H1 (cell line): ENCODE results near the gene WDCP. TPM values are rescaled to one million over a fixed set of nuclear protein-coding genes. Genes with fewer than 3 reads are reported as not detected.

Source experiments
- CTCF ChIA-PET: fragments of 300-600 bp; sonication (Branson Sonifier 250); formaldehyde crosslinking; loops from one replicate; lab custom pipeline; 2021; ENCODE audit not compliant: partially characterized antibody; lab: Charles Lee
- POLR2A ChIA-PET: fragments of 300-600 bp; sonication (Branson Sonifier 250); formaldehyde crosslinking; loops from one replicate; lab custom pipeline; 2021; ENCODE audit warnings: inconsistent platforms; ENCODE audit not compliant: partially characterized antibody; lab: Charles Lee
- DNase-seq, 2 experiments: peaks; one replicate each; pipeline versions ENCODE4 v3.0.0 to v3.0.0-alpha.2; 2010 to 2022; ENCODE audit warnings: low spot score in 2 of 2, low read depth in 1 of 2, mixed read lengths in 1 of 2
- FAIRE-seq: peaks from 2 replicates; lab custom pipeline; 2011; peaks lifted over from hg19 to GRCh38; lab: Jason Lieb, UNC
- H2AFZ ChIP-seq: 2 replicates; pipeline ENCODE4 v1.8.1; 2012; ENCODE audit warnings: low read length, inconsistent platforms
- H2AK5ac ChIP-seq: 2 replicates; pipeline ENCODE4 v1.6.1; 2013; ENCODE audit warnings: low read depth, low read length
- H2BK120ac ChIP-seq: replicated peaks from 2 replicates; pipeline ENCODE3; 2013; ENCODE audit warnings: low read depth, low read length, inconsistent platforms
- H2BK12ac ChIP-seq: 2 replicates; pipeline ENCODE4 v1.6.1; 2013; ENCODE audit warnings: low read depth, low read length
- H2BK15ac ChIP-seq: 2 replicates; pipeline ENCODE4 v1.6.1; 2013; ENCODE audit warnings: low read length
- H2BK20ac ChIP-seq: 2 replicates; pipeline ENCODE4 v1.6.1; 2013; ENCODE audit warnings: low read length
- H2BK5ac ChIP-seq: 2 replicates; pipeline ENCODE4 v1.6.1; 2013; ENCODE audit warnings: low read depth, low read length
- H3K14ac ChIP-seq: 2 replicates; pipeline ENCODE4 v1.6.1; 2013; ENCODE audit warnings: inconsistent platforms; ENCODE audit not compliant: insufficient read length
- H3K18ac ChIP-seq: 2 replicates; pipeline ENCODE4 v1.6.1; 2013; ENCODE audit warnings: low read length; ENCODE audit errors: extremely low read depth
- H3K23ac ChIP-seq: 2 replicates; pipeline ENCODE4 v1.6.1; 2013; ENCODE audit warnings: inconsistent platforms; ENCODE audit not compliant: insufficient read length
- H3K23me2 ChIP-seq: 2 replicates; pipeline ENCODE4 v1.6.1; 2013; ENCODE audit warnings: low read depth, low read length
- H3K27ac ChIP-seq: 2 replicates; pipeline ENCODE4 v1.6.1; 2011; ENCODE audit warnings: low read depth, low read length, inconsistent platforms
- H3K27me3 ChIP-seq, 4 experiments: replicated peaks in 1 of 4; 1 replicate in 1 of 4; 2 replicates in 3 of 4; pipeline versions ENCODE4 v1.6.1 to v1.8.1; 2011 to 2013; ENCODE audit warnings: low read length in 3 of 4, mild to moderate bottlenecking in 3 of 4, inconsistent platforms in 2 of 4, mixed read lengths in 2 of 4, moderate library complexity in 1 of 4; ENCODE audit not compliant: control insufficient read depth in 3 of 4, insufficient read depth in 3 of 4; ENCODE audit errors: extremely low read depth in 1 of 4
- H3K36me3 ChIP-seq, 4 experiments: 2 replicates each; pipeline versions ENCODE4 v1.6.1 to v1.8.1; 2011 to 2013; ENCODE audit warnings: mild to moderate bottlenecking in 4 of 4, low read length in 3 of 4, moderate library complexity in 2 of 4, control low read depth in 1 of 4, inconsistent platforms in 1 of 4; ENCODE audit not compliant: insufficient read depth in 4 of 4, control insufficient read depth in 2 of 4
- H3K4ac ChIP-seq: replicated peaks from 2 replicates; pipeline ENCODE3; 2013; ENCODE audit warnings: low read length, low read depth, mixed read lengths, inconsistent platforms; ENCODE audit not compliant: insufficient read length
- H3K4me1 ChIP-seq, 4 experiments: replicated peaks in 1 of 4; 1 replicate in 1 of 4; 2 replicates in 3 of 4; pipeline versions ENCODE4 v1.6.1 to v1.8.1; 2011 to 2013; ENCODE audit warnings: low read length in 3 of 4, inconsistent platforms in 2 of 4, mixed read lengths in 1 of 4; ENCODE audit not compliant: insufficient read depth in 4 of 4, control insufficient read depth in 3 of 4
- H3K4me2 ChIP-seq, 2 experiments: 2 replicates each; pipeline versions ENCODE4 v1.6.1 to v1.8.1; 2011 to 2013; ENCODE audit warnings: low read depth in 2 of 2, low read length in 2 of 2, control low read depth in 1 of 2, inconsistent platforms in 1 of 2, mild to moderate bottlenecking in 1 of 2; ENCODE audit not compliant: insufficient read depth in 1 of 2
- H3K4me3 ChIP-seq, 4 experiments: fragments of 200-600, 300-600 bp in 1 of 4; sonication (generic), shearing (Covaris generic), sonication (Bioruptor Twin) in 1 of 4; 2 replicates each; pipeline versions ENCODE4 v1.5.1 to v1.8.1; 2011 to 2016; ENCODE audit warnings: low read length in 4 of 4, low read depth in 3 of 4, control low read depth in 2 of 4, inconsistent platforms in 2 of 4, mild to moderate bottlenecking in 2 of 4, mixed read lengths in 1 of 4, moderate library complexity in 1 of 4; ENCODE audit not compliant: insufficient read depth in 2 of 4; ENCODE audit errors: extremely low read depth in 1 of 4
- H3K56ac ChIP-seq: replicated peaks from 2 replicates; pipeline ENCODE3; 2013; ENCODE audit warnings: low read depth, mild to moderate bottlenecking, mixed read lengths, low read length, inconsistent platforms; ENCODE audit not compliant: insufficient read length
- H3K79me1 ChIP-seq: 2 replicates; pipeline ENCODE4 v1.6.1; 2013; ENCODE audit warnings: low read depth, low read length, control low read depth
- H3K79me2 ChIP-seq, 2 experiments: 2 replicates each; pipeline versions ENCODE4 v1.6.1 to v1.8.1; 2012 to 2013; ENCODE audit warnings: low read length in 2 of 2, mild to moderate bottlenecking in 2 of 2, inconsistent platforms in 1 of 2; ENCODE audit not compliant: insufficient read depth in 2 of 2, control insufficient read depth in 1 of 2
- H3K9ac ChIP-seq, 4 experiments: replicated peaks in 1 of 4; 1 replicate in 1 of 4; 2 replicates in 3 of 4; pipeline versions ENCODE4 v1.6.1 to v1.8.1; 2011 to 2013; ENCODE audit warnings: low read depth in 3 of 4, low read length in 3 of 4, control low read depth in 2 of 4, mild to moderate bottlenecking in 2 of 4, moderate library complexity in 2 of 4, inconsistent platforms in 1 of 4; ENCODE audit errors: extremely low read depth in 1 of 4
- H3K9me3 ChIP-seq, 2 experiments: 2 replicates each; pipeline versions ENCODE4 v1.6.1 to v1.8.1; 2012 to 2013; ENCODE audit warnings: mild to moderate bottlenecking in 2 of 2, moderate library complexity in 2 of 2, control low read depth in 1 of 2, inconsistent platforms in 1 of 2, low read depth in 1 of 2, low read length in 1 of 2, mixed read lengths in 1 of 2; ENCODE audit not compliant: insufficient read depth in 2 of 2
- H4K20me1 ChIP-seq, 2 experiments: replicated peaks in 1 of 2; 2 replicates each; pipeline versions ENCODE3 to v1.8.1; 2011 to 2013; ENCODE audit warnings: inconsistent platforms in 2 of 2, low read length in 2 of 2, mild to moderate bottlenecking in 1 of 2; ENCODE audit not compliant: insufficient read depth in 2 of 2, control insufficient read depth in 1 of 2
- H4K5ac ChIP-seq: 2 replicates; pipeline ENCODE4 v1.6.1; 2013; ENCODE audit warnings: low read length, low read depth, mixed read lengths, inconsistent platforms; ENCODE audit not compliant: insufficient read length
- H4K8ac ChIP-seq: 2 replicates; pipeline ENCODE4 v1.8.0; 2013; ENCODE audit warnings: mild to moderate bottlenecking, moderate library complexity, low read length, inconsistent platforms; ENCODE audit not compliant: insufficient read depth; ENCODE audit errors: extremely low read depth
- H4K91ac ChIP-seq: replicated peaks from 2 replicates; pipeline ENCODE3; 2013; ENCODE audit warnings: low read length, mixed read lengths, inconsistent platforms; ENCODE audit not compliant: insufficient read length
- CREB1 ChIP-seq: IDR thresholded peaks from 2 replicates; pipeline ENCODE4 v1.6.1; 2012; ENCODE audit warnings: inconsistent platforms
- CTCF ChIP-seq, 3 experiments: IDR thresholded peaks; 1 replicate in 2 of 3; 2 replicates in 1 of 3; pipeline versions ENCODE4 v1.5.1 to v1.6.1; 2011; ENCODE audit warnings: low read length in 3 of 3, mild to moderate bottlenecking in 3 of 3, inconsistent platforms in 2 of 3, low read depth in 1 of 3, moderate library complexity in 1 of 3; ENCODE audit not compliant: insufficient read depth in 1 of 3; ENCODE audit errors: control extremely low read depth in 1 of 3
- FOSL1 ChIP-seq: IDR thresholded peaks from 2 replicates; pipeline ENCODE4 v1.6.1; 2011; ENCODE audit warnings: mild to moderate bottlenecking, low read depth, low read length, moderate library complexity; ENCODE audit not compliant: insufficient read depth
- HDAC6 ChIP-seq: IDR thresholded peaks from one replicate; pipeline ENCODE4 v1.7.1; 2012; ENCODE audit warnings: low read depth, mild to moderate bottlenecking, inconsistent platforms, low read length, moderate library complexity
- JUND ChIP-seq: IDR thresholded peaks from 2 replicates; pipeline ENCODE4 v1.6.1; 2011; ENCODE audit warnings: mild to moderate bottlenecking, improper control_type of control experiment, low read length
- POLR2A ChIP-seq, 2 experiments: IDR thresholded peaks; 1 replicate in 1 of 2; 2 replicates in 1 of 2; pipeline ENCODE4 v1.6.1; 2011; ENCODE audit warnings: low read depth in 2 of 2, low read length in 2 of 2, mild to moderate bottlenecking in 2 of 2; ENCODE audit errors: control extremely low read depth in 1 of 2
- POLR2AphosphoS5 ChIP-seq: IDR thresholded peaks from 2 replicates; pipeline ENCODE4 v1.6.1; 2011; ENCODE audit warnings: low read depth, low read length
- TAF1 ChIP-seq: IDR thresholded peaks from 2 replicates; pipeline ENCODE4 v1.6.1; 2011; ENCODE audit warnings: mild to moderate bottlenecking, low read depth, low read length
- TEAD4 ChIP-seq: IDR thresholded peaks from 2 replicates; pipeline ENCODE4 v1.6.1; 2012; ENCODE audit warnings: low read depth, low read length, inconsistent platforms, mixed read lengths
- WGBS, 2 experiments: shearing (Covaris generic) in 1 of 2; methylation state at CpG; one replicate each; pipeline versions ENCODE4 v1.1.6 to v1.1.7; 2013 to 2015; ENCODE audit warnings: low lambda C conversion rate in 2 of 2, mixed read lengths in 2 of 2, inconsistent platforms in 1 of 2, low coverage in 1 of 2, missing lambda C conversion rate in 1 of 2; ENCODE audit not compliant: insufficient replicate concordance in 2 of 2, insufficient coverage in 1 of 2, insufficient read length in 1 of 2; ENCODE audit errors: extremely low coverage in 1 of 2, missing lambda C conversion rate in 1 of 2; 5-methylcytosine and 5-hydroxymethylcytosine counted together
- polyA plus RNA-seq, 7 experiments: library from polyadenylated mRNA; depleted of rRNA in 3 of 7; stranded (reverse) in 5 of 7; unstranded in 2 of 7; fragments of >200 nt in 5 of 7; fragments of 200-250 nt in 2 of 7; gene quantifications; 1 replicate in 5 of 7; 2 replicates in 1 of 7; 4 replicates in 1 of 7; pipeline versions ENCODE4 v1.2.1 to v1.2.3, GENCODE V29; 2011 to 2013; ENCODE audit warnings: missing spikeins in 2 of 7, mixed read lengths in 2 of 7
- total RNA-seq: library from RNA; stranded (reverse); fragmentation: NEBNext Ultra II Directional; extraction: Animal tissue kit (Norgen Biotek cat#: 25700); gene quantifications from 2 replicates; pipeline ENCODE4 v1.2.1, GENCODE V29; 2021

The WDCP gene
- total and polyA plus RNA-seq, 2 of the 8 experiments (the other 6 are each of a cell fraction or from before 2014, with no cell fraction given): 19.2 to 40.1 TPM

- Histone ChIP-seq H3K18ac (peak overlapping the region; percentile 99), H3K23ac (no peak overlapping the region), H4K8ac (peak overlapping the region; percentile 99), H4K91ac (peak overlapping the region; percentile 97), H2BK120ac (peak overlapping the region; percentile 51), H3K79me2 (no peaks in the 10 kb centered on the region), H3K4me1 (peaks cover 4 to 11% (median 9%) of the 10 kb centered on the region in 4 experiments), H4K5ac (peak overlapping the region; percentile 96), H4K20me1 (no peaks in the 10 kb centered on the region), H2BK12ac (peak overlapping the region; percentile 75), H3K14ac (no peak overlapping the region), H3K79me1 (no peaks in the 10 kb centered on the region), H3K4me3 (peak overlapping the region; percentile 55 to 77 (median 66)), H3K27me3 (no peaks in the 10 kb centered on the region), H3K36me3 (peaks cover 11 to 17% (median 15%) of the 10 kb centered on the region in 4 experiments; a peak in 7 of 8 replicates), H3K9me3 (no peaks in the 10 kb centered on the region), H2BK15ac (peak overlapping the region; percentile 84; the same call in 1 of the 2 replicates), H3K4me2 (peak overlapping the region; percentile 80 to 94), H3K23me2 (peaks cover 10% of the 10 kb centered on the region), H2AK5ac (peak overlapping the region; percentile 93; the same call in 1 of the 2 replicates), H3K27ac (peak overlapping the region; percentile 89), H2BK5ac (peak overlapping the region; percentile 96), H3K56ac (peak overlapping the region; percentile 70), H2AFZ (0 out of 2 replicates have a peak overlapping the region, but pooled peaks have one; percentile 25), H3K4ac (peak overlapping the region; percentile 24), H3K9ac (peak overlapping the region; percentile 71 to 93 (median 81)), H2BK20ac (0 out of 2 replicates have a peak overlapping the region, but pooled peaks have one; percentile 40)
- WGBS, 2 experiments: 11% methylated on average over 26 of the region's 30 CpGs; no CpG with 5 or more reads in 1 of the 2 experiments
- CTCF ChIA-PET: interaction anchor here (0.6 to 4.3 kb wide), 25 partner anchors 12 to 277 kb away, joined by 3 to 25 read pairs (median 4); partner anchors contain the start of genes ATAD2B, FAM228B and PFN4
- POLR2A ChIA-PET: interaction anchor here (0.6 to 3.1 kb wide), 34 partner anchors 8 to 670 kb away, joined by 3 to 24 read pairs (median 5); partner anchors contain the start of genes ATAD2B, FAM228B, ITSN2 and MFSD2B
- FAIRE-seq (no peak), DNase-seq (peak in 1 of 2 experiments; percentile 81)
- TF ChIP-seq CREB1 (0 out of 2 replicates have a peak, but pooled peaks have one; percentile 26), JUND (peak; percentile 29; the same call in 1 of the 2 replicates), CTCF (IDR thresholded peaks at IDR 0.05; ENCODE audit: control extremely low read depth in 1 of 3, insufficient read depth in 1 of 3, low read depth in 1 of 3, low read length in 3 of 3) (peak in 1 of 3 experiments; percentile 3; a peak in 1 of 4 replicates), TEAD4 (0 out of 2 replicates have a peak, but pooled peaks have one; percentile 0), POLR2AphosphoS5 (peak; percentile 74), POLR2A (IDR thresholded peaks at IDR 0.05; ENCODE audit: control extremely low read depth in 1 of 2, low read depth in 2 of 2, low read length in 2 of 2) (peak in 1 of 2 experiments; percentile 44), TAF1 (peak; percentile 75), FOSL1 (no peak), HDAC6 (no peak)
These were observed 36.6 kb upstream of the WDCP start for GRCh38 chr2:24083567-24084385.
